Endothelial cell of umbilical vein (primary cell): ENCODE data around the gene BANK1. TPM values are rescaled to one million over a fixed set of nuclear protein-coding genes. Genes with fewer than 3 reads are reported as not detected.

Experiments used
- BruUV-seq: library from RNA; stranded (reverse); fragments of 400-500 nt; replicated peaks from 2 replicates; lab custom pipeline; 2021; lab: Mats Ljungman, UMichigan
- CTCF ChIA-PET: fragments of 300-600, 350-600 bp; sonication (Branson Sonifier 250); formaldehyde crosslinking; loops from one replicate; lab custom pipeline; 2021; ENCODE audit warnings: antibody characterized with exemption, inconsistent platforms; lab: Charles Lee
- POLR2A ChIA-PET: fragments of 300-600, 350-600 bp; sonication (Branson Sonifier 250); formaldehyde crosslinking; loops from one replicate; lab custom pipeline; 2021; ENCODE audit warnings: antibody characterized with exemption, inconsistent platforms; lab: Charles Lee
- DNase-seq: peaks from one replicate; pipeline ENCODE4 v3.0.0-alpha.2; 2011; ENCODE audit warnings: low read depth, low spot score
- FAIRE-seq: peaks from 2 replicates; lab custom pipeline; 2011; peaks lifted over from hg19 to GRCh38; lab: Jason Lieb, UNC
- H2AFZ ChIP-seq: 2 replicates; pipeline ENCODE4 v1.6.0; 2012; ENCODE audit warnings: low read depth, low read length, control low read depth, inconsistent platforms
- H3K27ac ChIP-seq: 2 replicates; pipeline ENCODE4 v1.5.1; 2011; ENCODE audit warnings: low read depth, mild to moderate bottlenecking, control low read depth, low read length, moderate library complexity; ENCODE audit not compliant: insufficient read depth
- H3K27me3 ChIP-seq, 2 experiments: 2 replicates each; pipeline versions ENCODE4 v1.6.0 to v1.6.1; 2011; ENCODE audit warnings: low read length in 2 of 2, mixed read lengths in 1 of 2; ENCODE audit not compliant: control insufficient read depth in 2 of 2, insufficient read depth in 2 of 2
- H3K36me3 ChIP-seq, 2 experiments: 2 replicates in 1 of 2; 3 replicates in 1 of 2; pipeline ENCODE4 v1.5.1; 2011; ENCODE audit warnings: low read length in 2 of 2, mild to moderate bottlenecking in 1 of 2, moderate library complexity in 1 of 2; ENCODE audit not compliant: control insufficient read depth in 2 of 2, insufficient read depth in 2 of 2; ENCODE audit errors: extremely low read depth in 1 of 2
- H3K4me1 ChIP-seq: 3 replicates; pipeline ENCODE4 v1.5.1; 2011; ENCODE audit warnings: mild to moderate bottlenecking, low read length; ENCODE audit not compliant: control insufficient read depth, insufficient read depth; ENCODE audit errors: extremely low read depth
- H3K4me2 ChIP-seq: 2 replicates; pipeline ENCODE4 v1.6.1; 2011; ENCODE audit warnings: low read length, control low read depth, mixed read lengths; ENCODE audit not compliant: insufficient read depth
- H3K4me3 ChIP-seq, 3 experiments: fragments of 200-600 bp in 1 of 3; sonication (generic), shearing (Covaris generic) in 1 of 3; replicated peaks in 1 of 3; 2 replicates each; pipeline ENCODE4 v1.5.1; 2011 to 2016; ENCODE audit warnings: control low read depth in 3 of 3, low read length in 3 of 3, mild to moderate bottlenecking in 2 of 3, inconsistent platforms in 1 of 3, low read depth in 1 of 3, moderate library complexity in 1 of 3; ENCODE audit not compliant: insufficient read depth in 1 of 3
- H3K79me2 ChIP-seq: 2 replicates; pipeline ENCODE4 v1.6.0; 2012; ENCODE audit warnings: low read length, inconsistent platforms; ENCODE audit not compliant: control insufficient read depth, insufficient read depth
- H3K9ac ChIP-seq: replicated peaks from 2 replicates; pipeline ENCODE3; 2011; ENCODE audit warnings: low read length, control low read depth; ENCODE audit not compliant: insufficient read depth; ENCODE audit errors: extremely low read depth
- H3K9me1 ChIP-seq: replicated peaks from 3 replicates; pipeline ENCODE4 v1.6.0; 2011; ENCODE audit warnings: mild to moderate bottlenecking, low read length; ENCODE audit not compliant: control insufficient read depth, insufficient read depth; ENCODE audit errors: extremely low read depth
- H3K9me3 ChIP-seq: replicated peaks from 2 replicates; pipeline ENCODE4 v1.5.1; 2012; ENCODE audit warnings: low read length, inconsistent platforms; ENCODE audit not compliant: control insufficient read depth, insufficient read depth
- H4K20me1 ChIP-seq: replicated peaks from 2 replicates; pipeline ENCODE3; 2011; ENCODE audit warnings: mild to moderate bottlenecking, low read length; ENCODE audit not compliant: control insufficient read depth, insufficient read depth; ENCODE audit errors: extremely low read depth
- CTCF ChIP-seq, 2 donors: IDR thresholded peaks; 1 replicate in 1 of 2; 2 replicates in 1 of 2; pipeline ENCODE4 v1.5.1; 2011; ENCODE audit warnings: low read length in 2 of 2, mild to moderate bottlenecking in 2 of 2, moderate library complexity in 2 of 2, control low read depth in 1 of 2, inconsistent platforms in 1 of 2, low read depth in 1 of 2; ENCODE audit not compliant: insufficient read depth in 1 of 2; ENCODE audit errors: extremely low read depth in 1 of 2
- EZH2 ChIP-seq: IDR thresholded peaks from 2 replicates; pipeline ENCODE4 v1.6.1; 2012; ENCODE audit warnings: borderline replicate concordance, low read depth, mild to moderate bottlenecking, moderate library complexity, low read length, inconsistent platforms; ENCODE audit not compliant: severe bottlenecking
- FOS ChIP-seq: IDR thresholded peaks from 2 replicates; pipeline ENCODE4 v1.6.1; 2011; ENCODE audit warnings: mild to moderate bottlenecking, low read length, moderate library complexity, borderline replicate concordance; ENCODE audit not compliant: insufficient read depth
- GATA2 ChIP-seq: IDR thresholded peaks from 2 replicates; pipeline ENCODE4 v1.7.0; 2011; ENCODE audit warnings: low read depth, mild to moderate bottlenecking, moderate library complexity, mixed read lengths, low read length; ENCODE audit not compliant: insufficient read length, insufficient read depth
- JUN ChIP-seq: IDR thresholded peaks from 2 replicates; pipeline ENCODE4 v1.6.1; 2011; ENCODE audit warnings: borderline replicate concordance, low read depth; ENCODE audit not compliant: insufficient read length, insufficient read depth
- MYC ChIP-seq: IDR thresholded peaks from one replicate; pipeline ENCODE4 v1.6.1; 2011; ENCODE audit warnings: mild to moderate bottlenecking, low read depth, low read length
- POLR2A ChIP-seq: IDR thresholded peaks from 2 replicates; pipeline ENCODE4 v1.6.1; 2012; ENCODE audit warnings: low read depth, mild to moderate bottlenecking, control low read depth, low read length
- POLR2AphosphoS5 ChIP-seq: IDR thresholded peaks from 2 replicates; pipeline ENCODE4 v1.6.1; 2012; ENCODE audit warnings: low read depth, mild to moderate bottlenecking, control low read depth, low read length, moderate library complexity; ENCODE audit not compliant: insufficient read depth
- dilution Hi-C: fragments of 300-500 bp; cut with MboI; formaldehyde crosslinking; loops from one replicate; pipeline ENCODE4 v1.15.0; 2019; ENCODE audit warnings: low sequenced_read_pairs; ENCODE audit not compliant: extremely low pct_ligation_motif_present
- intact Hi-C: fragments of 100-400 bp; cut with micrococcal nuclease; formaldehyde crosslinking; loops from one replicate; pipeline ENCODE4 v1.10.0; 2022
- polyA plus RNA-seq, 4 experiments: library from polyadenylated mRNA; depleted of rRNA in 3 of 4; stranded (reverse) in 3 of 4; unstranded in 1 of 4; fragments of >200 nt; gene quantifications; 2 replicates each; pipeline versions ENCODE4 v1.2.1 to v1.2.3, GENCODE V29; 2011 to 2012; ENCODE audit warnings: missing spikeins in 1 of 4
- total RNA-seq: library from RNA; stranded (reverse); gene quantifications from 2 replicates; pipeline ENCODE4 v1.2.3, GENCODE V29; 2021
- TF ChIP-seq, protein P1 (sequence below): IDR thresholded peaks from 2 replicates; pipeline ENCODE4 v1.6.1; 2011; ENCODE audit not compliant: insufficient read depth, insufficient read length

BANK1 gene
- total and polyA plus RNA-seq, 2 donors (not counting 3 experiments of a cell fraction or from before 2014, with no cell fraction given) = 0.29 to 0.32 TPM

DNA sequence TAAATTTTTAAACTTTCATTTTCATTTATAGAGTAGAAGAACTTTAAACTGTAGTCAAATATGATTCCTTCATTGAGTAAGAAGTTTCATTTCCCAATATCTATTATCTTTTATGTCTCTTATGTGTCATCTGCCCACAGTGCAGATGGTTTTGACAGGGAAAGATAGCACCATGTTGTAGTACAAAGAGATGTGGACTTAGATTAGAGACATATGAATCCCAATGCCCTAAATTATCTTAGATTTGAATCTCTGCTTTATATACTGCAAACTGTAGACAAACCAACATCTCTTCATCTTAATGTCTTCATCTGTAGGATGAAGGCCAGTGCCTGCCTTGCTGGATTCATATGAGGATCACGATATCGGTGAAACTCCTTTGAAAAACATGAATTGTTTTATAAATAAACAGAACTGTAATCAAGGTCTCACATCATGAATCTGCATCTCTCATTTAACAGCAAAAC lies 217.5 kb downstream of the BANK1 start:
- POLR2A ChIA-PET = no interaction called here
- Histone ChIP-seq H3K27me3 (no peaks in the 10 kb centered on the region), H2AFZ (no peak overlapping the region), H3K79me2 (no peaks in the 10 kb centered on the region), H3K4me2 (no peak overlapping the region), H3K9ac (no peak overlapping the region), H3K4me3 (no peak overlapping the region), H3K27ac (no peak overlapping the region), H3K9me3 (no peaks in the 10 kb centered on the region), H3K9me1 (no peaks in the 10 kb centered on the region), H3K36me3 (no peaks in the 10 kb centered on the region), H3K4me1 (no peaks in the 10 kb centered on the region), H4K20me1 (no peaks in the 10 kb centered on the region)
- CTCF ChIA-PET = interaction anchor here (1.3 kb wide), 1 partner anchor 15 kb away, joined by 3 read pairs; no protein-coding TSS in a partner anchor
- dilution Hi-C loops = no loop called here
- TF ChIP-seq CTCF (IDR thresholded peaks at IDR 0.05; ENCODE audit: extremely low read depth in 1 of 2, insufficient read depth in 1 of 2, low read depth in 1 of 2, low read length in 2 of 2) = no peak
- TF ChIP-seq POLR2AphosphoS5 = no peak
- TF ChIP-seq, protein P1, sequence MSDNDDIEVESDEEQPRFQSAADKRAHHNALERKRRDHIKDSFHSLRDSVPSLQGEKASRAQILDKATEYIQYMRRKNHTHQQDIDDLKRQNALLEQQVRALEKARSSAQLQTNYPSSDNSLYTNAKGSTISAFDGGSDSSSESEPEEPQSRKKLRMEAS = no peak
- no peak for TF ChIP-seq FOS
- TF ChIP-seq POLR2A = no peak
- no peak for TF ChIP-seq EZH2
- TF ChIP-seq GATA2 = no peak
- TF ChIP-seq MYC = no peak
- TF ChIP-seq JUN = no peak
- intact Hi-C loops = no loop called here
- DNase-seq (no peak), FAIRE-seq (no peak)
- BruUV-seq = no TSS peak
